Fibroblast of lung (primary cell): ENCODE measurements around the gene ARID1B. TPM values are rescaled to one million over a fixed set of nuclear protein-coding genes. Genes with fewer than 3 reads are reported as not detected.

ENCODE experiments used
- DNase-seq, 2 donors: peaks; one replicate each; pipeline versions ENCODE4 v3.0.0 to v3.0.0-alpha.2; 2010; ENCODE audit warnings: low read depth in 2 of 2
- H2AFZ ChIP-seq: 2 replicates; pipeline ENCODE4 v1.5.1; 2012; ENCODE audit warnings: low read length, control low read depth, inconsistent platforms
- H3K27ac ChIP-seq: 2 replicates; pipeline ENCODE4 v1.5.1; 2011; ENCODE audit warnings: low read length, control low read depth; ENCODE audit not compliant: insufficient read depth
- H3K27me3 ChIP-seq: 2 replicates; pipeline ENCODE4 v1.5.1; 2011; ENCODE audit warnings: mild to moderate bottlenecking, low read length; ENCODE audit not compliant: control insufficient read depth, insufficient read depth
- H3K36me3 ChIP-seq: 2 replicates; pipeline ENCODE4 v1.5.1; 2011; ENCODE audit warnings: low read length; ENCODE audit not compliant: control insufficient read depth, insufficient read depth
- H3K4me1 ChIP-seq: 2 replicates; pipeline ENCODE4 v1.5.1; 2011; ENCODE audit warnings: low read length; ENCODE audit not compliant: control insufficient read depth, insufficient read depth; ENCODE audit errors: extremely low read depth
- H3K4me2 ChIP-seq: 2 replicates; pipeline ENCODE4 v1.5.1; 2011; ENCODE audit warnings: low read length, control low read depth; ENCODE audit not compliant: insufficient read depth; ENCODE audit errors: extremely low read depth
- H3K4me3 ChIP-seq, 4 experiments: fragments of 200-600 bp in 1 of 4; sonication (generic) in 1 of 4; replicated peaks in 1 of 4; 2 replicates each; pipeline ENCODE4 v1.5.1; 2011 to 2016; ENCODE audit warnings: low read length in 4 of 4, low read depth in 3 of 4, mild to moderate bottlenecking in 3 of 4, control low read depth in 2 of 4, inconsistent platforms in 1 of 4, mixed read lengths in 1 of 4; ENCODE audit not compliant: insufficient read depth in 1 of 4; ENCODE audit errors: control extremely low read depth in 1 of 4
- H3K79me2 ChIP-seq: 2 replicates; pipeline ENCODE4 v1.5.1; 2012; ENCODE audit warnings: mild to moderate bottlenecking, low read length, inconsistent platforms; ENCODE audit not compliant: control insufficient read depth, insufficient read depth
- H3K9ac ChIP-seq: 2 replicates; pipeline ENCODE4 v1.5.1; 2011; ENCODE audit warnings: mild to moderate bottlenecking, low read length, control low read depth; ENCODE audit not compliant: insufficient read depth
- H3K9me3 ChIP-seq: 2 replicates; pipeline ENCODE4 v1.5.1; 2012; ENCODE audit warnings: low read depth, low read length; ENCODE audit not compliant: control insufficient read depth, insufficient read depth
- H4K20me1 ChIP-seq: 2 replicates; pipeline ENCODE4 v1.5.1; 2011; ENCODE audit warnings: low read length; ENCODE audit not compliant: control insufficient read depth, insufficient read depth; ENCODE audit errors: extremely low read depth
- CTCF ChIP-seq, 2 donors: IDR thresholded peaks in 1 of 2; conservative IDR thresholded peaks in 1 of 2; 1 replicate in 1 of 2; 2 replicates in 1 of 2; pipeline ENCODE4 v1.5.1; 2011 to 2012; ENCODE audit warnings: low read length in 2 of 2, control low read depth in 1 of 2, inconsistent platforms in 1 of 2, low read depth in 1 of 2, mild to moderate bottlenecking in 1 of 2
- EZH2 ChIP-seq: IDR thresholded peaks from 2 replicates; pipeline ENCODE4 v1.5.1; 2012; ENCODE audit warnings: low read length, control low read depth, mild to moderate bottlenecking; ENCODE audit errors: missing control alignments
- polyA plus RNA-seq, 2 donors: library from polyadenylated mRNA; depleted of rRNA in 1 of 2; stranded (reverse) in 1 of 2; unstranded in 1 of 2; fragments of >200 nt; gene quantifications; 2 replicates each; pipeline ENCODE4 v1.2.1, GENCODE V29; 2011 to 2012; ENCODE audit warnings: missing spikeins in 1 of 2
- total RNA-seq: library from RNA; depleted of rRNA; stranded (reverse); fragments of >200 nt; gene quantifications from 2 replicates; pipeline ENCODE4 v1.2.1, GENCODE V29; 2014

The ARID1B gene
- total and polyA plus RNA-seq, 2 donors (not counting 1 experiment from before 2014, with no cell fraction given) = 15.4 to 41.9 TPM

DNA sequence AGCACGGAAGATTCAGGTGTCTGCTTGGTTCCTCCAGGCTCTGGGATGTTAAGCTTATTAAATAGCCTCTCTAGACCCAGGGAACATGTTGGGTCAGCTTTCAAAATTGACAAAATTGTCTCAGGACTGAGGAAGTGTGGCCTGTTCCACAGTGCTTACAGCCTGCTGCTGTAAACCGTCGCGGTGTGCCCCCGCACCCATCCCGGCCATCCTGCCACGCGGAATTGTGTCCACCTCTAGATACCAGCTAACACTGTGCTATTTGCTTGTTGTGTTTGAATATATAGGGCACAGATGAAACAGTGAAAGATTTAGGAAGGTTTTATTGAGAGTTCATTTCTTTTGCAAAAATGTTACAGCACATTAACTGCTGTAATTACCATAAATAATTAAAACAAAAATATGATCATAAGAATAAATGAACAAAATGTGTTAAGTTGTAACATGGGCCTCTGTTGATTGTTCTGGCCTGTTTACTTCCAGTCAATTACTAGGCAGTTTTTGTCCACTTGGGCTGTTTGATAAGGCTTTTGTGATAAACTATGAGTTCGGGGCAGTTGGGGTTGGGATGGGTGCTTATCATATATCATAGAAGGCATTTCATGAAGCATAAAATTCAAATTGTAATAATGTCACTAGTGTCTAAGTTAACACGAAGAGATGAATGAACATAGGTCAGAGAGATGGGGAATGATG lies 77.4 kb downstream of the ARID1B start:
- no peak overlapping the region for H3K4me2 ChIP-seq
- H2AFZ ChIP-seq = no peak overlapping the region
- H3K27me3 ChIP-seq = no peaks in the 10 kb centered on the region
- no peak overlapping the region for H3K27ac ChIP-seq
- H3K4me3 ChIP-seq = no peak overlapping the region
- no peak overlapping the region for H3K9ac ChIP-seq
- H3K36me3 ChIP-seq = no peaks in the 10 kb centered on the region
- H3K9me3 ChIP-seq = no peaks in the 10 kb centered on the region
- peaks cover 50% of the 10 kb centered on the region for H3K79me2 ChIP-seq
- H3K4me1 ChIP-seq = no peaks in the 10 kb centered on the region
- H4K20me1 ChIP-seq = no peaks in the 10 kb centered on the region
- no peak for DNase-seq
- TF ChIP-seq EZH2 = no peak
- TF ChIP-seq CTCF (conservative IDR thresholded peaks at IDR 0.05 in 1 of 2, IDR thresholded peaks at IDR 0.05 in 1 of 2; ENCODE audit: low read depth in 1 of 2, low read length in 2 of 2) = no peak

DNA sequence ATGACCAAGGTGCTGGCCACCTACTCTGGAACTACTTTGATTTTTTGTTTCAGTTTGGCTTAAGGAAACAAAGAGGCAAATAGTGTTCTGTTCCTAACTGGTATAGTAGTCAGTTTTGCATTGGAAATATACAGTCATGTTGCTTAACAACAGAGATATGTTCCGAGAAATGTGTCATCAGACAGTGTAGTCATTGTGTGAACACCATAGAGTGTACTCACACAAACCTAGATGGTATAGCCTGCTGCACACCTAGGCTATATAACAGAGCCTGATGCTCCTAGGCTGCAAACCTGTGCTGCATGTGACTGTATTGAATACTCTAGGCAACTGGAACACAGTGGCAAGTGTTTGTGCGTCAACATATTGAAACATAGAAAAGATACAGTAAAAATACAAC lies 80.4 kb downstream of the ARID1B start:
- no peak overlapping the region for H3K9ac ChIP-seq
- no peak overlapping the region for H3K4me3 ChIP-seq
- H3K79me2 ChIP-seq = peaks cover 51% of the 10 kb centered on the region
- no peak overlapping the region for H2AFZ ChIP-seq
- DNase-seq = peak in 1 of 2 donors; percentile 55
- no peaks in the 10 kb centered on the region for H3K4me1 ChIP-seq
- TF ChIP-seq CTCF (conservative IDR thresholded peaks at IDR 0.05 in 1 of 2, IDR thresholded peaks at IDR 0.05 in 1 of 2; ENCODE audit: low read depth in 1 of 2, low read length in 2 of 2) (no peak), EZH2 (no peak)
- H3K9me3 ChIP-seq = no peaks in the 10 kb centered on the region
- no peaks in the 10 kb centered on the region for H3K36me3 ChIP-seq
- no peak overlapping the region for H3K27ac ChIP-seq
- H3K4me2 ChIP-seq = no peak overlapping the region
- H3K27me3 ChIP-seq = no peaks in the 10 kb centered on the region
- H4K20me1 ChIP-seq = no peaks in the 10 kb centered on the region

DNA sequence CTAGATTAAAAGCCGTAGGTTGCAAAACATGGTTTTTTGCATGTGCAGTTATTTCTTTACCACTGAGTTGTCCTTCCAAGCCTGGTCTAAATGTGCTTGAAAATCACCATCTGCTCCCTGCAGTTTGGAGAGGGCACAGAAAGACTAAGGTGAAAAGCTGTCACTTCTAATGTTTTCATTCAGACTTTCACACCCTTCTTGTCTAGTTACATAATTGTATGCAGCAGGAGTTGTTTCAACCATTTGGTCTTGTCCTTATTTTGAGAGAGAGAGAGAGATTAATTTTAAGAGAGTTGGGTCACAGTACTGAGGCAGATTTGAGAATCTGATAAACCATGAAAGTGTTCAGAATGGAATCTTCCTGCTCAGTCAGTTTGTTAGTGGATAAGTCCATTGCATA lies 82.5 kb downstream of the ARID1B start:
- DNase-seq = no peak
- no peak for TF ChIP-seq CTCF (conservative IDR thresholded peaks at IDR 0.05 in 1 of 2, IDR thresholded peaks at IDR 0.05 in 1 of 2; ENCODE audit: low read depth in 1 of 2, low read length in 2 of 2)
- TF ChIP-seq EZH2 = no peak
- no peak overlapping the region for H3K4me3 ChIP-seq
- H4K20me1 ChIP-seq = no peaks in the 10 kb centered on the region
- H3K27me3 ChIP-seq = no peaks in the 10 kb centered on the region
- no peaks in the 10 kb centered on the region for H3K9me3 ChIP-seq
- peaks cover 44% of the 10 kb centered on the region for H3K79me2 ChIP-seq
- H3K4me2 ChIP-seq = no peak overlapping the region
- no peak overlapping the region for H2AFZ ChIP-seq
- H3K36me3 ChIP-seq = no peaks in the 10 kb centered on the region
- no peaks in the 10 kb centered on the region for H3K4me1 ChIP-seq
- no peak overlapping the region for H3K27ac ChIP-seq
- H3K9ac ChIP-seq = no peak overlapping the region
